GM18508 (cell line): ENCODE measurements around the gene ADIPOR2.

ENCODE experiments used
- ATAC-seq: cut with Tn5 transposase; IDR thresholded peaks from one replicate; pipeline ENCODE4 v1.9.1; 2021; ENCODE audit warnings: moderate number of reproducible peaks; ENCODE audit not compliant: insufficient read depth, unreplicated experiment

ADIPOR2 gene

GRCh38 chr12:1825382-1826102 is 134.7 kb downstream of the ADIPOR2 start:
- ATAC-seq, result no peak

- ATAC-seq, result no peak
Measured at GRCh38 chr12:1826401-1826800, 135.5 kb downstream of the ADIPOR2 start.

- no peak for ATAC-seq
Measured at GRCh38 chr12:1826867-1827705, 136.2 kb downstream of the ADIPOR2 start.

GRCh38 chr12:1827826-1828805 is 137.2 kb downstream of the ADIPOR2 start:
- no peak for ATAC-seq

GRCh38 chr12:1828856-1829255 is 138.0 kb downstream of the ADIPOR2 start:
- ATAC-seq, result no peak

GRCh38 chr12:1829306-1829900 is 138.5 kb downstream of the ADIPOR2 start:
- no peak for ATAC-seq

- no peak for ATAC-seq
Measured at GRCh38 chr12:1830401-1830845, 139.6 kb downstream of the ADIPOR2 start.

GRCh38 chr12:1830981-1831963 is 140.4 kb downstream of the ADIPOR2 start:
- ATAC-seq, result no peak

GRCh38 chr12:1832801-1833595 is 142.1 kb downstream of the ADIPOR2 start:
- ATAC-seq, result no peak

GRCh38 chr12:1833596-1834028 is 142.7 kb downstream of the ADIPOR2 start:
- ATAC-seq, result no peak

- ATAC-seq, result no peak
Measured at GRCh38 chr12:1834186-1834925, 143.5 kb downstream of the ADIPOR2 start.

- ATAC-seq, result no peak
Measured at GRCh38 chr12:1835211-1836131, 144.6 kb downstream of the ADIPOR2 start.

GRCh38 chr12:1836241-1836803 is 145.5 kb downstream of the ADIPOR2 start:
- no peak for ATAC-seq

GRCh38 chr12:1836854-1837421 is 146.1 kb downstream of the ADIPOR2 start:
- no peak for ATAC-seq

- no peak for ATAC-seq
Measured at GRCh38 chr12:1837541-1838204, 146.8 kb downstream of the ADIPOR2 start.
